Measurements from ENCODE around the gene TOLLIP.

GRCh38 chr11:1341928-1342524 lies 32.6 kb upstream of the TOLLIP start:
- TF ChIP-seq, protein P1, sequence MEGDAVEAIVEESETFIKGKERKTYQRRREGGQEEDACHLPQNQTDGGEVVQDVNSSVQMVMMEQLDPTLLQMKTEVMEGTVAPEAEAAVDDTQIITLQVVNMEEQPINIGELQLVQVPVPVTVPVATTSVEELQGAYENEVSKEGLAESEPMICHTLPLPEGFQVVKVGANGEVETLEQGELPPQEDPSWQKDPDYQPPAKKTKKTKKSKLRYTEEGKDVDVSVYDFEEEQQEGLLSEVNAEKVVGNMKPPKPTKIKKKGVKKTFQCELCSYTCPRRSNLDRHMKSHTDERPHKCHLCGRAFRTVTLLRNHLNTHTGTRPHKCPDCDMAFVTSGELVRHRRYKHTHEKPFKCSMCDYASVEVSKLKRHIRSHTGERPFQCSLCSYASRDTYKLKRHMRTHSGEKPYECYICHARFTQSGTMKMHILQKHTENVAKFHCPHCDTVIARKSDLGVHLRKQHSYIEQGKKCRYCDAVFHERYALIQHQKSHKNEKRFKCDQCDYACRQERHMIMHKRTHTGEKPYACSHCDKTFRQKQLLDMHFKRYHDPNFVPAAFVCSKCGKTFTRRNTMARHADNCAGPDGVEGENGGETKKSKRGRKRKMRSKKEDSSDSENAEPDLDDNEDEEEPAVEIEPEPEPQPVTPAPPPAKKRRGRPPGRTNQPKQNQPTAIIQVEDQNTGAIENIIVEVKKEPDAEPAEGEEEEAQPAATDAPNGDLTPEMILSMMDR (IDR thresholded peaks at IDR 0.05), result no peak
- no peak for TF ChIP-seq POLR2A (IDR thresholded peaks at IDR 0.05)

All from Peyer's patch (tissue), 4 donors.